ENCODE results near the gene DYNC1I1.
A peak's percentile ranks its signal among the peaks of the same experiment; 100 is the strongest.
"Not testable (repeated sequence)": the region's sequence is repeated elsewhere in the genome, so short reads cannot be mapped to it uniquely, and the experiment has no call there.

Gene DYNC1I1

GRCh38 chr7:95916573-95917297, 144.4 kb downstream of the DYNC1I1 start:
- DNase-seq: peak; percentile 61

- no peak for DNase-seq
Observed at GRCh38 chr7:95917634-95918033, 145.3 kb downstream of the DYNC1I1 start.

GRCh38 chr7:95919556-95919955, 147.2 kb downstream of the DYNC1I1 start:
- no peak for DNase-seq

GRCh38 chr7:95921543-95921942, 149.2 kb downstream of the DYNC1I1 start:
- no peak for DNase-seq

- DNase-seq: no peak
Observed at GRCh38 chr7:95922191-95922590, 149.8 kb downstream of the DYNC1I1 start.

- DNase-seq: no peak
Observed at GRCh38 chr7:95925236-95925635, 152.9 kb downstream of the DYNC1I1 start.

GRCh38 chr7:95925971-95926370, 153.6 kb downstream of the DYNC1I1 start:
- DNase-seq: no peak

GRCh38 chr7:95927756-95928155, 155.4 kb downstream of the DYNC1I1 start:
- DNase-seq: no peak

- DNase-seq: no peak
Observed at GRCh38 chr7:95929710-95930280, 157.4 kb downstream of the DYNC1I1 start.

GRCh38 chr7:95931460-95932232, 159.3 kb downstream of the DYNC1I1 start:
- DNase-seq: no peak

- DNase-seq: no peak
Observed at GRCh38 chr7:95933618-95934017, 161.3 kb downstream of the DYNC1I1 start.

GRCh38 chr7:95944867-95945266, 172.5 kb downstream of the DYNC1I1 start:
- DNase-seq: not testable (repeated sequence)

GRCh38 chr7:95950698-95951097, 178.3 kb downstream of the DYNC1I1 start:
- no peak for DNase-seq

GRCh38 chr7:95951531-95951930, 179.2 kb downstream of the DYNC1I1 start:
- DNase-seq: no peak

- no peak for DNase-seq
Observed at GRCh38 chr7:95951997-95952795, 179.8 kb downstream of the DYNC1I1 start.

GRCh38 chr7:95952851-95953250, 180.5 kb downstream of the DYNC1I1 start:
- DNase-seq: no peak

- DNase-seq: no peak
Observed at GRCh38 chr7:95955748-95956147, 183.4 kb downstream of the DYNC1I1 start.

GRCh38 chr7:95957510-95957909, 185.2 kb downstream of the DYNC1I1 start:
- no peak for DNase-seq

GRCh38 chr7:95960706-95961244, 188.4 kb downstream of the DYNC1I1 start:
- DNase-seq: no peak

- no peak for DNase-seq
Observed at GRCh38 chr7:95963446-95963990, 191.2 kb downstream of the DYNC1I1 start.

GRCh38 chr7:95971716-95972115, 199.4 kb downstream of the DYNC1I1 start:
- no peak for DNase-seq

- no peak for DNase-seq
Observed at GRCh38 chr7:95972523-95972922, 200.2 kb downstream of the DYNC1I1 start.

- DNase-seq: no peak
Observed at GRCh38 chr7:95974108-95974507, 201.8 kb downstream of the DYNC1I1 start.

Data from CD4-positive, alpha-beta T cell treated with Interleukin-21 for 1 hour (primary cell).